ENCODE results near the gene DDX42. TPM values are rescaled to one million over a fixed set of nuclear protein-coding genes. Genes with fewer than 3 reads are reported as not detected.

DDX42 gene
- total and polyA plus RNA-seq, 2 donors (not counting 1 experiment from before 2014, with no cell fraction given): 61.6 to 170 TPM

- ChIA-PET POLR2A (interaction anchor here (0.6 kb wide), 1 partner anchor 608 kb away, joined by 4 read pairs; no protein-coding TSS in a partner anchor), CTCF (interaction anchor here (1.8 kb wide), 1 partner anchor 16 kb away, joined by 3 read pairs; no protein-coding TSS in a partner anchor)
- Histone ChIP-seq H4K20me1 (ENCODE audit: control insufficient read depth, insufficient read depth, low read length, poor library complexity, severe bottlenecking) (no peaks in the 10 kb centered on the region), H3K9ac (ENCODE audit: low read length) (no peak overlapping the region), H3K36me3 (replicated peaks in 1 of 2; ENCODE audit: control extremely low read depth in 1 of 2, control insufficient read depth in 1 of 2, extremely low read depth in 1 of 2, insufficient read depth in 2 of 2, low read length in 1 of 2) (peaks cover 7 to 96% of the 10 kb centered on the region in 2 experiments), H3K9me3 (ENCODE audit: control extremely low read depth in 1 of 3, control insufficient read depth in 2 of 3, insufficient read depth in 1 of 3, low read length in 2 of 3) (no peaks in the 10 kb centered on the region), H3K4me2 (replicated peaks; ENCODE audit: low read depth, low read length, poor library complexity, severe bottlenecking) (no peak overlapping the region), H3K4me1 (ENCODE audit: control insufficient read depth in 2 of 2, insufficient read depth in 2 of 2, low read length in 2 of 2) (peaks cover 4 to 10% of the 10 kb centered on the region in 2 donors), H3K27me3 (replicated peaks in 1 of 4; ENCODE audit: control extremely low read depth in 1 of 4, control insufficient read depth in 3 of 4, insufficient read depth in 4 of 4, low read length in 3 of 4) (no peaks in the 10 kb centered on the region), H3K4me3 (ENCODE audit: control extremely low read depth in 1 of 5, extremely low read depth in 1 of 5, insufficient read depth in 1 of 5, low read depth in 2 of 5, low read length in 4 of 5) (no peak overlapping the region), H3K79me2 (ENCODE audit: control insufficient read depth, insufficient read depth, low read length) (peaks cover 4% of the 10 kb centered on the region), H3K27ac (ENCODE audit: low read length in 2 of 2) (no peak overlapping the region), H2AFZ (ENCODE audit: insufficient read depth, low read depth, low read length, poor library complexity, severe bottlenecking) (no peak overlapping the region)
- no peak overlapping the region for H3K27ac Mint-ChIP-seq
- H3K27me3 Mint-ChIP-seq: no peaks in the 10 kb centered on the region
- 100% methylated on average over 1 of the region's 4 CpGs for WGBS (ENCODE audit: insufficient coverage)
- H3K4me1 Mint-ChIP-seq: peaks cover 12% of the 10 kb centered on the region
- no peak for DNase-seq
- intact Hi-C loops (cut with micrococcal nuclease): no loop called here
- H3K4me3 Mint-ChIP-seq: no peak overlapping the region
- no peaks in the 10 kb centered on the region for H3K9me3 Mint-ChIP-seq (ENCODE audit: insufficient read depth)
- no peak for TF ChIP-seq CTCF (IDR thresholded peaks at IDR 0.05)
- TF ChIP-seq EZH2 (IDR thresholded peaks at IDR 0.05; ENCODE audit: borderline replicate concordance, insufficient read depth, low read depth, low read length, poor library complexity, severe bottlenecking): no peak
- ATAC-seq (ENCODE audit: low read depth): no peak
These were observed 42.7 kb downstream of the DDX42 start for GRCh38 chr17:63816669-63817068.

- Histone ChIP-seq H2AFZ (ENCODE audit: insufficient read depth, low read depth, low read length, poor library complexity, severe bottlenecking) (no peak overlapping the region), H3K36me3 (replicated peaks in 1 of 2; ENCODE audit: control extremely low read depth in 1 of 2, control insufficient read depth in 1 of 2, extremely low read depth in 1 of 2, insufficient read depth in 2 of 2, low read length in 1 of 2) (peaks cover 8 to 96% of the 10 kb centered on the region in 2 experiments), H4K20me1 (ENCODE audit: control insufficient read depth, insufficient read depth, low read length, poor library complexity, severe bottlenecking) (no peaks in the 10 kb centered on the region), H3K4me2 (replicated peaks; ENCODE audit: low read depth, low read length, poor library complexity, severe bottlenecking) (no peak overlapping the region), H3K4me1 (ENCODE audit: control insufficient read depth in 2 of 2, insufficient read depth in 2 of 2, low read length in 2 of 2) (peaks cover 15 to 22% of the 10 kb centered on the region in 2 donors), H3K9ac (ENCODE audit: low read length) (no peak overlapping the region), H3K9me3 (ENCODE audit: control extremely low read depth in 1 of 3, control insufficient read depth in 2 of 3, insufficient read depth in 1 of 3, low read length in 2 of 3) (no peaks in the 10 kb centered on the region), H3K27ac (ENCODE audit: low read length in 2 of 2) (peak overlapping the region in 1 of 2 donors; percentile 18), H3K4me3 (ENCODE audit: control extremely low read depth in 1 of 5, extremely low read depth in 1 of 5, insufficient read depth in 1 of 5, low read depth in 2 of 5, low read length in 4 of 5) (no peak overlapping the region), H3K27me3 (replicated peaks in 1 of 4; ENCODE audit: control extremely low read depth in 1 of 4, control insufficient read depth in 3 of 4, insufficient read depth in 4 of 4, low read length in 3 of 4) (no peaks in the 10 kb centered on the region), H3K79me2 (ENCODE audit: control insufficient read depth, insufficient read depth, low read length) (no peaks in the 10 kb centered on the region)
- H3K27me3 Mint-ChIP-seq: no peaks in the 10 kb centered on the region
- ChIA-PET CTCF (interaction anchor here (0.6 to 1.0 kb wide), 3 partner anchors 8 to 1396 kb away, joined by 3 to 4 read pairs (median 3); no protein-coding TSS in a partner anchor), POLR2A (no interaction called here)
- no peak overlapping the region for H3K4me3 Mint-ChIP-seq
- no peak for ATAC-seq (ENCODE audit: low read depth)
- WGBS (ENCODE audit: insufficient coverage): 95% methylated on average over 27 of the region's 27 CpGs
- peak overlapping the region; percentile 50 for H3K27ac Mint-ChIP-seq
- intact Hi-C loops (cut with micrococcal nuclease): no loop called here
- no peak for TF ChIP-seq EZH2 (IDR thresholded peaks at IDR 0.05; ENCODE audit: borderline replicate concordance, insufficient read depth, low read depth, low read length, poor library complexity, severe bottlenecking)
- TF ChIP-seq CTCF (IDR thresholded peaks at IDR 0.05): no peak
- DNase-seq: no peak
- no peaks in the 10 kb centered on the region for H3K9me3 Mint-ChIP-seq (ENCODE audit: insufficient read depth)
- H3K4me1 Mint-ChIP-seq: peaks cover 22% of the 10 kb centered on the region
These were observed 43.9 kb downstream of the DDX42 start for GRCh38 chr17:63817736-63818385.
